ENCODE results near the gene EFNA5. TPM values are rescaled to one million over a fixed set of nuclear protein-coding genes. Genes with fewer than 3 reads are reported as not detected.

EFNA5 gene
- polyA plus RNA-seq, 3 donors, result 0.01 TPM; not detected in 2

- WGBS (ENCODE audit: insufficient coverage), result 86% methylated on average over 1 of the region's 6 CpGs
- H3K27me3 ChIP-seq (ENCODE audit: control insufficient read depth in 2 of 2, insufficient read depth in 2 of 2, low read length in 2 of 2), result no peaks in the 10 kb centered on the region
- no peaks in the 10 kb centered on the region for H3K36me3 ChIP-seq (replicated peaks in 1 of 2; ENCODE audit: control insufficient read depth in 1 of 2, insufficient read depth in 2 of 2, low read length in 2 of 2)
- no peak overlapping the region for H3K27ac Mint-ChIP-seq
- no peaks in the 10 kb centered on the region for H3K9me3 ChIP-seq (replicated peaks in 1 of 2; ENCODE audit: control insufficient read depth in 1 of 2, insufficient read depth in 1 of 2, low read length in 2 of 2)
- H3K4me1 Mint-ChIP-seq, result no peaks in the 10 kb centered on the region
- no peaks in the 10 kb centered on the region for H3K4me1 ChIP-seq (ENCODE audit: control insufficient read depth in 1 of 2, insufficient read depth in 2 of 2, low read length in 2 of 2)
- H3K27me3 Mint-ChIP-seq (ENCODE audit: low read depth in 3 of 3), result peaks cover 0 to 5% (median 2%) of the 10 kb centered on the region in 3 donors
- DNase-seq, result no peak
- H3K27ac ChIP-seq (ENCODE audit: low read depth in 1 of 2, low read length in 2 of 2), result no peak overlapping the region
- H3K4me3 ChIP-seq (replicated peaks in 1 of 3; ENCODE audit: low read depth in 2 of 3, low read length in 3 of 3), result no peak overlapping the region
- no peak overlapping the region for H2AFZ ChIP-seq (ENCODE audit: insufficient read depth, low read depth, low read length, poor library complexity, severe bottlenecking)
- H3K4me3 Mint-ChIP-seq, result no peak overlapping the region
- H3K9ac ChIP-seq (ENCODE audit: insufficient read depth, low read length, poor library complexity, severe bottlenecking), result no peak overlapping the region
- no peak for TF ChIP-seq CTCF (IDR thresholded peaks at IDR 0.05)
- H3K4me2 ChIP-seq (replicated peaks; ENCODE audit: extremely low read depth, low read length, poor library complexity, severe bottlenecking), result no peak overlapping the region
- no peaks in the 10 kb centered on the region for H3K79me2 ChIP-seq (ENCODE audit: insufficient read depth, low read length)
- H3K36me3 Mint-ChIP-seq, result no peaks in the 10 kb centered on the region
- intact Hi-C loops (cut with micrococcal nuclease), result no loop called here
- H3K9me3 Mint-ChIP-seq, result no peaks in the 10 kb centered on the region
- no peaks in the 10 kb centered on the region for H4K20me1 ChIP-seq (ENCODE audit: insufficient read depth, low read length)
Observed at GRCh38 chr5:107543868-107544267, 126.9 kb downstream of the EFNA5 start.

DNA sequence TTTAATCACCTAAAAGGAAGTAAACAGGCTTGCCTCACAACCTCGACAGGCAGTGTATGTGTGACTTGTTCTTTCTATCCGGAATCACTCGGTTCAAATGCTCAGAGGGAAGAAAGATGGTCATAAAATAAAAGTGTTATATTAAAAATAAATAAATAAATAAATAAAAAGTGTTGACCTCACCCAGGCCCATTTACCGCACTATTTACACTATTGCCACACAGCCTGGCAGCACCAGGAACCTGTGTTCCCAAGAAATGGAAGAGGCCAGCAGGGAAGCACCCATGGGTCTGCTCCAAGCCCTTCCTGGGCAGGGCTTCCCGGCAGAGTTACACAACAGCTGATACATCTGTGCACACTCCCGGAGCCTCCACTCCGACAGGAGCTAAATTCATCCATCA lies 127.9 kb downstream of the EFNA5 start:
- Histone ChIP-seq H3K4me2 (replicated peaks; ENCODE audit: extremely low read depth, low read length, poor library complexity, severe bottlenecking) (no peak overlapping the region), H4K20me1 (ENCODE audit: insufficient read depth, low read length) (no peaks in the 10 kb centered on the region), H3K79me2 (ENCODE audit: insufficient read depth, low read length) (no peaks in the 10 kb centered on the region), H3K9me3 (replicated peaks in 1 of 2; ENCODE audit: control insufficient read depth in 1 of 2, insufficient read depth in 1 of 2, low read length in 2 of 2) (no peaks in the 10 kb centered on the region), H3K36me3 (replicated peaks in 1 of 2; ENCODE audit: control insufficient read depth in 1 of 2, insufficient read depth in 2 of 2, low read length in 2 of 2) (no peaks in the 10 kb centered on the region), H3K9ac (ENCODE audit: insufficient read depth, low read length, poor library complexity, severe bottlenecking) (no peak overlapping the region), H2AFZ (ENCODE audit: insufficient read depth, low read depth, low read length, poor library complexity, severe bottlenecking) (no peak overlapping the region), H3K27ac (ENCODE audit: low read depth in 1 of 2, low read length in 2 of 2) (no peak overlapping the region), H3K27me3 (ENCODE audit: control insufficient read depth in 2 of 2, insufficient read depth in 2 of 2, low read length in 2 of 2) (no peaks in the 10 kb centered on the region), H3K4me3 (replicated peaks in 1 of 3; ENCODE audit: low read depth in 2 of 3, low read length in 3 of 3) (no peak overlapping the region), H3K4me1 (ENCODE audit: control insufficient read depth in 1 of 2, insufficient read depth in 2 of 2, low read length in 2 of 2) (no peaks in the 10 kb centered on the region)
- DNase-seq, result no peak
- Mint-ChIP-seq H3K9me3 (no peaks in the 10 kb centered on the region), H3K4me1 (no peaks in the 10 kb centered on the region), H3K4me3 (no peak overlapping the region), H3K27ac (no peak overlapping the region), H3K36me3 (no peaks in the 10 kb centered on the region), H3K27me3 (ENCODE audit: low read depth in 3 of 3) (peaks cover 0 to 5% (median 2%) of the 10 kb centered on the region in 3 donors)
- 50% methylated on average over 1 of the region's 7 CpGs for WGBS (ENCODE audit: insufficient coverage)
- intact Hi-C loops (cut with micrococcal nuclease), result no loop called here
- no peak for TF ChIP-seq CTCF (IDR thresholded peaks at IDR 0.05)

Measured in CD14-positive monocyte (primary cell).